HG02610 (cell line): ENCODE results near the gene DTL.
"Not testable (repeated sequence)": the region's sequence is repeated elsewhere in the genome, so short reads cannot be mapped to it uniquely, and the experiment has no call there.

Source experiments
- ATAC-seq: cut with Tn5 transposase; IDR thresholded peaks from one replicate; pipeline ENCODE4 v1.9.1; 2021; ENCODE audit warnings: mild to moderate bottlenecking, moderate library complexity; ENCODE audit not compliant: unreplicated experiment

Gene DTL, protein sequence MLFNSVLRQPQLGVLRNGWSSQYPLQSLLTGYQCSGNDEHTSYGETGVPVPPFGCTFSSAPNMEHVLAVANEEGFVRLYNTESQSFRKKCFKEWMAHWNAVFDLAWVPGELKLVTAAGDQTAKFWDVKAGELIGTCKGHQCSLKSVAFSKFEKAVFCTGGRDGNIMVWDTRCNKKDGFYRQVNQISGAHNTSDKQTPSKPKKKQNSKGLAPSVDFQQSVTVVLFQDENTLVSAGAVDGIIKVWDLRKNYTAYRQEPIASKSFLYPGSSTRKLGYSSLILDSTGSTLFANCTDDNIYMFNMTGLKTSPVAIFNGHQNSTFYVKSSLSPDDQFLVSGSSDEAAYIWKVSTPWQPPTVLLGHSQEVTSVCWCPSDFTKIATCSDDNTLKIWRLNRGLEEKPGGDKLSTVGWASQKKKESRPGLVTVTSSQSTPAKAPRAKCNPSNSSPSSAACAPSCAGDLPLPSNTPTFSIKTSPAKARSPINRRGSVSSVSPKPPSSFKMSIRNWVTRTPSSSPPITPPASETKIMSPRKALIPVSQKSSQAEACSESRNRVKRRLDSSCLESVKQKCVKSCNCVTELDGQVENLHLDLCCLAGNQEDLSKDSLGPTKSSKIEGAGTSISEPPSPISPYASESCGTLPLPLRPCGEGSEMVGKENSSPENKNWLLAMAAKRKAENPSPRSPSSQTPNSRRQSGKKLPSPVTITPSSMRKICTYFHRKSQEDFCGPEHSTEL

DNA sequence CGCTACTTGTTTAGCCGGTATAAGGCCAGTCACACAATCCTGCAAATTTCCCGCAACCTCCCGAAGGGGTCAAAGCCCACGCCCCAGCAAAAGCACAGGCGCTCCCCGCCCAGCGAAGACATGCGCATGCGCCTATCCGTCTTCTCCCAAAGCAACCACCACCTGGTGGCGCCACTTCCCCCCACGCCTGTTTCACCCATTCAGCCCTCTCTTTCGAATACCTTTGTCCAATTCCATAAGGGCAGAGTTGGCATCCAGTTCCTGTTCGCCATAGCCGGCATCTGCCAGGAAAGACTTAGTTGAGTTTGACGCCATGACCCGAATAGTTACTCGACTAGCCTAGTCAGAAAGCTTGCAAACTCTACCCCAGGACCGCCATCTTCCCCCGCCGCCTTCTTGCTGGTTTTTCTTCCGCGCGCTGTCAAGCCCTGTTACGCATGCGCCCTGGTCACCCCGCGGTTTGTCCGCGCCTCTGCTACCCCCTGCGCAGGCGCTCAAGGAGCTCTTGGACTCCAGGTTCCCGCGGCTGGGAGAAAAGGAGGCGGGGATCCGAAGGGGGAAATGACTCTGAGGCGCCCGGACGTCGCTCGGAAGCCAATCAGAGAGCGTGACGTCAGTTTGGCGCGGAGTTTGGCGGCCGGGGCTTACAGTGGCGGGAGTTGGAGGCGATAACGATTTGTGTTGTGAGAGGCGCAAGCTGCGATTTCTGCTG lies at the start of gene DTL, which contains the start of gene INTS7:
Gene DTL, plus strand, starts transcription at position 626 of the 712 bp plus-strand sequence. CDS start 143 bp downstream, outside the sequence.
Gene INTS7, minus strand, starts transcription at position 435 of the 712 bp plus-strand sequence. Its CDS starts 120 bp downstream, at position 315.
- ATAC-seq, result peak; percentile 66

DNA sequence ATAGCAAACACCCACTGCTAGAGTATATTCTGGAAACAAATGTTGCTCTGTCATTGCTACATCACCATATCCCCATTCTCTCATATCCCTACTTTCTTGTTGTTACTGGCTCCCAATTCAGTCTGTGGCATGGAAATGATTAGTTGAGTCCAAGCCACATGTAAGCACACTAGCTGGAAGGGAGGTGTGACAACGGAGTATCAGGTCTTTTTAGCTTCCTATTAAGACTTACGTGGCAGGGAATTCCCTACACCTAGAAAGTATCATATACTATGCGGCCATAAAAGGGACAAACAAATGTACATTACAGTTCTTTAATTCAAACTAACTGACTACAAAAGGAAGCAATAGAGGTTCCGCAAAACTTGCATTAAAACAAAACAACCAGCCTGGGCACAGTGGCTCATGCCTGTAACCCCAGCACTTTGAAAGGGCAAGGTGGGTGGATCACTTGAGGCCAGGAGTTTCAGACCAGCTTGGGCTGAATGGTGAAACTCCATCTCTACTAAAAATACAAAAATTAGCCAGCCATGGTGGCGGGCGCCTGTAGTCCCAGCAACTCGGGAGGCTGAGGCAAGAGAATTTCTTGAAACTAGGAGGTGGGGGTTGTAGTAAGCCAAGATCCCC lies 48.8 kb upstream of the DTL start:
- ATAC-seq, result no peak

DNA sequence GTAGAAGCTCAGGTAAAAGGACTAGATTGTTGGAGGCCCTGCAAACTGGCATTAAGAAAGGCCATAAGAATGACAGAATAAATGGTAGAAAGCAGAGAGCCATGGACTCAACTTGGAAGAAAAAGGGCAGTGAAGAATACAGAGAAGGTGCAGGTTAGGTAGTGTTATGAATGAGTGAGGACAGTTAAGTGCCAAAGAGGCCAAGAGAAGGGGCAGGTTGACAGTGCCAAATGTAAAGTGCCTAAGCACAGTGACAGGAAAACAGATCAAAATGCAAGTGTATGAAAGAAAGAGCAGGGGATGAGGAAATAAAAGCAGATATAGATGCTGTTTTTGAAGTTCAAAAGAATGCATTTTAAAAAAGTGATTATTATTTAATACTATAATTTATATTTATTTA lies 43.9 kb upstream of the DTL start:
- no peak for ATAC-seq

DNA sequence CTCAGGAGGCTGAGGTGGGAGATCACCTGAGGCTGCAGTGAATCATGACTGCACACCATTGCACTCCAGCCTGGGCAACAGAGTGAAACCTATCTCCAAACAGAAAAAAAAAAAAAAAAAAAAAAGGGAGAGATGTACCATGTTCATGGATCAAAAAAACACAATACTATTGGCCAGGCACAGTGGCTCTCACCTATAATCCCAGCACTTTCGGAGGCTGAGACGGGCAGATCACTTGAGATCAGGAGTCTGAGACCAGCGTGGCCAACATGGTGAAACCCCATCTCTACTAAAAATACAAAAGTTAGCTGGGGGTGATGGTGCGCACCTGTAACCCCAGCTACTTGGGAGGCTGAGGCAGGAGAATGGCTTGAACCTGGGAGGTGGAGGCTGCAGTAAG lies 38.1 kb upstream of the DTL start:
- not testable (repeated sequence) for ATAC-seq

DNA sequence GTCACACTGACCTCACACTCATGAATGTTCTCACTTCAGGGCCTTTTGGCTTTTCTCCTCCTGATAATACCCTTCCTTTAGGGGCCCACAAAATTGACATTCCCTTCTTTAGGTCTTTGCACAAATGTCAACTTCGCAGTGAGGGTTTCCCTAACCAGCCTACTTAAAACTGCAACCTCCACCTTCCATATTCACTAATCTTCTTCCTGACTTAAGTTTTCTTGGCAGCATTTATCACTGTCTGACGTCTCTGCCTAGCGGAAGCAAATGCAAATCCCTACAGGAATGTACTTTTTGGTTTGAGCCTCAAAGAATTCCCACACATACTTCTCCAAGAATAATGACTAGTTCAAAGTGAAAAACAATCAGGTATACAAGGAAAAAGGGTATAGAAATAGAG lies 33.0 kb upstream of the DTL start:
- no peak for ATAC-seq

DNA sequence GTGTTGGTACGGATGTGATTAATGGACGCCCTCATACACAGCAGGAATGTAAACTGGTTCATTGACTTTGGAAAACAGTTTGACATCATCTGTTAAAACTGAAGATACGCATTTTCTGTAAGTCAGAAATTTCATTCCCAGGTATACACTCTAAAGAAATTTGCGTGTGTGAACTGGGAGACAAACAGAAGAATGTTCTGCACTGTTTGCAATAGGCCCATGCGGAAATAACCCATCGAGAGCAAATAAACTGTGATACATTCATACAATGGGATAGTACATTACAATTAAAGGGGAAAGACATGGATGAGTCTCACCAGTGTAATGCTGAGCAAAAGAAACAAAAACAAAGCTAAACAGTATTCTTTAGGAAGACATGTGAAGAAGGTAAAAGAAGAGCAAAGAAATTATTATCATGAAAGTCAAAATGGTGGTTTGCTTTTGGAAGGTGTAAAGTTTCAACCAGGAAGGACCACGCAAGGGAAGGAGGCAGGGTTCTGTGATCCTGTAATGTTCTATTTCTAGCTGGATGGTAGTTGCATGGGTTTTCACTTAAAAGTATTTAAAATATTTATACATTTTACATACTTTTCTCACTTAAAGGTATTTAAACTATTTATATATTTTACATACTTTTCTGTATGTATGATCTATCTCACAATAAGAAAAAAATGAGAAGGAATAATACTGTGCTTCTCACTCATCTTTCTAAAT lies 30.5 kb upstream of the DTL start:
- ATAC-seq, result no peak

DNA sequence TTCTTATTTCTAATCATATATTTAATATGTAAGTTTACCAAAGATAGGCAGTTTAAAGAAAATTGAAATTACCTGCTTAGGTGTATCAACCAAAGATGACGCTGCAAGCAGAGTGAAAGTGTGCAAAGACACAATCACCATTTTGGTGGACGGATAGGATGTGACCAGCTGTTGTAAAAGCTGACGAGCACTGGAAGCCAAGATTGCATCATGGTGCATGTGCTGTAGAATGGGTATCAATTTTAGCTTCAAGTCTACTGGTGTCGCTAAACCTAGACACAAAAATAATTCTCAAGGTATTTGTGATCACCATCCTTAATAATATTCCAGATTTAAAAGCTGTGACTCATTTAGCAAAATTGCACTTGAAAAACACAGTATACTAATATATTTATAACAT lies 28.4 kb upstream of the DTL start:
- ATAC-seq, result no peak

DNA sequence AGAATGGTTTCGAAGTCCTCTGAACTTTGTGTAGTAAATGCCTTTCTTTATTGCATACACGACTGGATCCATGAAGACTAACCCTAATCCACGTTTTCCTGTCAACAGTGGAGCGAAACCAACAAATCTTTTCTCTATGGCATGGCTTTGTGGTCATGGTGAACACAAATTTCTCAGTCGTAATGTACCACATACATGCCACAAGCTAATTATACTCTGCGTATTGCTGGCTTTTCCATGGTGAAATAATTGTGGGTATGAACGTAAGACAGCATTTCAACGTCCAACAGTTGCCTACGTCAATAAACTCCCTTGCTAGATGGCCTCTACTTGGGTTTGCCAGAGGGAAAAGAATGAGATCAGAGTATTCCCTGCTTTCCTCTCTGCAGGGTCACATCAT lies 27.7 kb upstream of the DTL start:
- no peak for ATAC-seq

DNA sequence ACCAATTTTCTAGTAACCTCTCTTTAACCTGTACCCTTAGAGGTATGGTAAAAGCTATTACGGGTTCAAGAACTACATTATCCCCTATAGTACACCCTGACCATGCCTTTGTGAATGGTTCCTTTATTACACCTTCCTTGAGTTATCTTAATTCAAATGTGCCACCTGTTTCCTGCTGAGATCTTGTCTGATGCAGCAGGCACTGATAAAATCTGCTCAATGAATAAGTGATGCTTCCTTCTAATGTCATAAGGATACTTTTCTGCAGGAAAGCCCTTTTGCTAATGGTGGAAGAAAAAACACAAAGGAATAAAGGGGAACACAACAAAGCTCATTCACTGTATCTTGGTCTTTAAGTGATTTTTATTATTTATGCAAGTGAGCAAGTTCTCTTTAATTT lies 26.0 kb upstream of the DTL start:
- ATAC-seq, result no peak

DNA sequence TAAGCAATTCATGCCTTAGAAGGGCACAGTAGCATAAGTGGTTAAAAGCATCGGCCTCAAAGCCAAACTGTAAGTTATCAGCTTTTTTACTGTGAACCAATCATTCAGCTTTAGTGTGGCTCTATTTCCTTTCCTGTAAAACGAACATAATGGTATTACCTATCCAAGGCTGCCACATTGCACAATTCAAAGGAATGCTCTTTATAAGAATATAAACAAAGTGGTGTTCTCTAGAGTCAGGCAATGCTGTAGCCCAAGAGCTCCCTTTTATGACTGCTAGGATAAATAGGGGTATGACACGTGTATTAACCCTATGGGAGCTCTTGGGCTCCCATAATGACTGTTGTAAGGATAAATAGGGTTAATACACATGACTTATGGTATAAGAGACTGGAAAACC lies 25.5 kb upstream of the DTL start:
- ATAC-seq, result no peak

DNA sequence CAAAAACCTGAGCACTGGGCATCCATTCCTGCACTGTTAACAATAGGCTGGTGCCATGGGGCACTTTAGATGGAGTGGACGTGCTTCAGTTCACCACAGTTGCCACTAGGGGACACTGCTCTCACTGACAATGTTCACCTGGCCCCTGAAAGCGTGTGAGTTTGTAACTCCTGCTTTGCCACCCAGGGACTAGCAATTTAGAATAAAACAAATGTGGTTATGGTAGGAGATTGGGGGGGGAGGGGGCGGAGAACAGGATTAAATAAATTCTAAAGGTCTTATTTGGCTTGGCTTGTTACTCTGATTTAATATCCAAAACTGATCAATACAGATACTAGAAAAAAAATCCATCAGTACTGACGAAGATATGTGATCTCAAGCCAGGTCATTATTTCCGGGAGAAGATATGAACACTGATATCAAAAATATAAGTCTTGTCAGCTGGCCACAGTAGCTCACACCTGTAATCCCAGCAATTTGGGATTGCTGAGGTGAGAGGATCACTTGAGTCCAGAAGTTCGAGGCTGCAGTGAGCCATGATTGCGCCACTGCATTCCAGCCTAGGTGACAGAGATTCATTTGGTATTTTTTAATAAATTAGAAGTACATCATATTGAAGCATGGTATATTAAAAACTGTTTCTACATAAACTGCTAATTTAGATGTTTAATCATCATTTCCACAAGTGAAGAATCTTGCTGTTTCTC lies 23.4 kb upstream of the DTL start:
- ATAC-seq, result peak; percentile 83

DNA sequence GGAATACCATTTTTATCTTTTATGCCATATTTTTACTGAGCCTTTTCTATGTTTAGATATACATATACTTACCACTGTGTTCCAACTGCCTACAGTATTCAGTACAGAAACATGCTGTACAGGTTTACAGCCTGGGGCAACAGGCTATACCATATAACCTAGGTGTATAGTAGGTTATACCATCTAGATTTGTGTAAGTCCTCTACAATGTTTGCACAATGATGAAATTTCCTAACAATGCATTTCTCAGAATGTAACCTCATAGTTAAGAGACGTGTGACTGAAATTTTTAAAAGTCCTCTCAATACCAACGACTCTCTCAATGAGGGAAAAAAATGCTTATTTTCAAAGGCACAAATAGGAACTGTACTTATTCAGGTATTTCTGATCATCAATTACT lies 21.9 kb upstream of the DTL start:
- ATAC-seq, result no peak

DNA sequence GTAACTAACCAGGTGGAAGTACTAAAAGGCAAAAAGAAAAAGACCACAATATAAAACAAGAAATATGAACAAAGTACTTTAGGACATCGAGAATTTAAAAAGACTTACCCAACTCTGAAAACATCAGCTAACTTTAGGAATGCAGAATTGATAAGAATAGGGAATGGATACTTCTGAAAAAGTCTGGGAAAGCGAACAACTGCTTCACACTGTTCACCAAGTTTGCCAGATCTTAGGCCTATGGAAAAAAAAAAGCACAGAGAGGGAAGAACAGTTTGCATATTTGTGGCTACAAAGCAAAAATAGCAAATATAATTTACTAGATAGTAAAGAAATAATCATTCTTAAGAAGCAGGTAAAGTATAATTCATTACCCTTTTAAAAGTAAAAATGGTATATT lies 14.6 kb upstream of the DTL start:
- ATAC-seq, result no peak

DNA sequence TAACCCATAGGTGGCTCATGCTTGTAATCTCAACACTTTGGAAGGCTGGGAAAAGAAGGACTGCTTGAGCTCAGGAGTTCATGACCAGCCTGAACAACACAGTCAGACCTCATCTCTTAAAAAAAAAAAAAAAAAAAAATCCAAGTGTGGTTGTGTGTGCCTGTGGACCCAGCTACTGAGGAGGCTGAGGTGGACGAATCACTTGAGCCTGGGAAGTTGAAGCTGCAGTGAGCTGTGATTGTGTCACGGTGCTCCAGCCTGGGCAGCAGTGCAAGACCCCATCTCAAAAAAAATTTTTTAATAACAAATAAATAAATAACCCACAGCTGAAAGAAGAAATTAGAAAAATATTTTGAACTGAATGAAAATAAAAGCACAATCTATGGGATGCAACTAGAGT lies 14.0 kb upstream of the DTL start:
- no peak for ATAC-seq

DNA sequence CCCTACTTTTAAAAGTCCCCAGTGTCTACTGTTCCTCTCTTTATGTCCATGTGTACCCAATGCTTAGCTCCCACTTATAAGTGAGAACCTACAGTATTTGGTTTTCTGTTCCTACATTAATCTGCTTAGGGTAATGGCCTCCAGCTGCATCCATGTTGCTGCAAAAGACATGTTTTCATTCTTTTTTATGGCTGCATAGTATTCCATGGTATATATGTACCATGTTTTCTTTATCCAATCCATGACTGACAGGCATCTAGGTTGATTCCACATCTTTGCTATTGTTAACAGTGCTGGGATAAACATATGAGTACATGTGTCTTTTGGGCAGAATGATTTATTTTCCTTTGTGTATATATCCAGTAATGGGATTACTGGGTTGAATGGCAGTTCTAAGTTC lies 12.6 kb upstream of the DTL start:
- ATAC-seq, result not testable (repeated sequence)

DNA sequence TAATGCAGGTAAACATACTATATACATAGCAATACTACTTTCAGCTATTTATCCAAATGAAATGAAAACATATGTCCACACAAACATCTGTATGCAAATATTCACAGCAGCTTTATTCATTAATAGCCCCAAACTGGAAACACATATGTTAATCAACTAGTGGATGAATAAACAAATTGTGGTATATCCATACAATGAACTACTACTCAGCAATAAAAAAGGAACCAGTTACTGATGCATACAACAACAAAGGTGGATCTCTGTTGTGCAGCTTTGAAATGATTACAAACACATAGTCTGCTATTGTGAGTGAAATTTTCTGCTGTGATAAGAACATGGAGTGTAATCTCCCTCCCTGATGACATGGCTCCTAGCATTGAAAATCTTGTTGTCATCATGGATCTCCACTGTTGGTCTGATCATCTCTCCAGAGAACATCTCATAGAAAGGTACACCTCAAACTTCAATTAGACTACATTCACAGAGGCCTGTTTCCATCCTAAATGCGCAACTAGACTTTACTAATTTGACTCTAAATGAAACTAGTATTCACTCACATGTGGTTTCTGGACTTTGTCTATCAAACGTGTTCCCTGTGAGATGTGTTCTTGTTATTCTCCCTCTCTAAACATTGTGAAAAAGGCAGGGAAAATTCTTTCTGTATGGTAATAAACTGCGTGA lies 10.9 kb upstream of the DTL start:
- no peak for ATAC-seq

DNA sequence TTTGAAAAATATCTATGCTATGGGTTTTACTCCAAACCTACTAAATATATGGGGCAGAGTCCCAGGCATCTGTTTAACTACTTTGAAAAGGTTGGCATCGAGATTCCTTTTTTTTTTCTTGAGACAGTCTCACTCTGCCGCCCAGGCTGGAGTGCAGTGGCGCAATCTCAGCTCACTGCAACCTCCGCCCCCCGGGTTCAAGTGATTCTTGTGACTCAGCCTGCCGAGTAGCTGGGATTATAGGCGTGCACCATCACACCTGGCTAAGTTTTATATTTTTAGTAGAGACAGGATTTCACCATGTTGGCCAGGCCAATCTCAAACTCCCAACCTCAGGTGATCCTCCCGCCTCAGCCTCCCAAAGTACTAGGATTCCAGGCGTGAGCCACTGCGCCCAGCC lies 7.8 kb upstream of the DTL start:
- ATAC-seq, result not testable (repeated sequence)

DNA sequence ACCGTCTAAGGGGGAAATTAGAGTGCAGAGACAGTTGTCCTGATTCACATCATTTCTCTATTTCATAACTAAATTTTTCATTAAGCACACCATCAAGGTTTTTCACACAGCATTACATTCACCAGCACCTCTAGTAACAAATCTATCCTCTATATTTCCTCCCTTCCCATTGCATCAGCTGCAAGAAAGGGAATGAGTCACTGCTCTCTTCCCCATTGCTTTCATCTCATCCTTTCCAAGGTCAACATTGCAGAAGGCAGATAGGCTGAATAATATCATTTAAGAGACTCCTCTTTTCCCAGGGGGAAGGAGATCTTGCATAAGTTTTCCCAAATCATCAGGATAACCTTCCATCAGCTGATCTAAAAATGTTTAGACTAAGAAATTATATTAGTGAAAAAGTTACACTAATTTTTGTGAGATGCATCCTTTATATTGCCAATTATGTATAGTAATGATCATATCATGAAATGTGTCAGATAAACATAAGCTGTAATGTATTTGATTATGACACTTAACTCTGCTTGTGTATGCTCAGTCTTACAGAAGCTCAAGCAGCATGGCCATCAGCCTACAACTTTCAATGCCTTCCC lies 4.5 kb upstream of the DTL start:
- ATAC-seq, result no peak
